Measurements from ENCODE around the gene CHIT1. TPM values are rescaled to one million over a fixed set of nuclear protein-coding genes. Genes with fewer than 3 reads are reported as not detected.

CHIT1 gene
- total and polyA plus RNA-seq, 10 donors: 2.0 to 165 (median 6.7) TPM

GRCh38 chr1:203200916-203201315, 28.6 kb downstream of the CHIT1 start:
- Histone ChIP-seq H3K9me3 (no peaks in the 10 kb centered on the region), H3K27me3 (replicated peaks in 1 of 7) (peaks cover 0 to 11% (median 0%) of the 10 kb centered on the region in 7 donors), H3K27ac (peak overlapping the region in 5 of 8 donors; percentile 59 to 86 (median 74)), H3K4me1 (peaks cover 0 to 38% (median 18%) of the 10 kb centered on the region in 6 donors), H3K4me3 (no peak overlapping the region), H3K36me3 (no peaks in the 10 kb centered on the region)
- no peak for TF ChIP-seq POLR2A (IDR thresholded peaks at IDR 0.05)
- no peak for TF ChIP-seq CTCF (IDR thresholded peaks at IDR 0.05 in 8 of 11, conservative IDR thresholded peaks at IDR 0.05 in 3 of 11)
- TF ChIP-seq POLR2AphosphoS5 (IDR thresholded peaks at IDR 0.05): no peak
- intact Hi-C loops (cut with DNase I; ENCODE audit: low total_unique reads): no loop called here
- no peak for DNase-seq
- 28 to 56% (median 42%) methylated on average over 1 of the region's 1 CpG for WGBS, 5 donors

- DNase-seq: no peak
- WGBS, 5 donors: 35 to 70% (median 43%) methylated on average over 8 of the region's 8 CpGs
These were observed 29.5 kb downstream of the CHIT1 start for GRCh38 chr1:203199816-203200571.

GRCh38 chr1:203199481-203199815, 30.0 kb downstream of the CHIT1 start:
- Histone ChIP-seq H3K27ac (peak overlapping the region in 6 of 8 donors; percentile 23 to 86 (median 68)), H3K4me1 (peaks cover 0 to 38% (median 20%) of the 10 kb centered on the region in 6 donors), H3K36me3 (no peaks in the 10 kb centered on the region), H3K27me3 (replicated peaks in 1 of 7) (peaks cover 0 to 11% (median 0%) of the 10 kb centered on the region in 7 donors), H3K4me3 (no peak overlapping the region), H3K9me3 (no peaks in the 10 kb centered on the region)
- intact Hi-C loops (cut with DNase I; ENCODE audit: low total_unique reads): no loop called here
- TF ChIP-seq POLR2A (IDR thresholded peaks at IDR 0.05) (no peak), POLR2AphosphoS5 (IDR thresholded peaks at IDR 0.05) (no peak), CTCF (IDR thresholded peaks at IDR 0.05 in 8 of 11, conservative IDR thresholded peaks at IDR 0.05 in 3 of 11) (no peak)
- WGBS, 5 donors: 85 to 96% (median 90%) methylated on average over 5 to 6 of the region's 6 CpGs
- no peak for DNase-seq

More at GRCh38 chr1:203199816-203200571, 29.5 kb downstream of the CHIT1 start:
- H3K4me1 ChIP-seq: peaks cover 0 to 38% (median 20%) of the 10 kb centered on the region in 6 donors
- peaks cover 0 to 11% (median 0%) of the 10 kb centered on the region in 7 donors for H3K27me3 ChIP-seq (replicated peaks in 1 of 7)
- TF ChIP-seq POLR2AphosphoS5 (IDR thresholded peaks at IDR 0.05) (peak in 1 of 3 donors; percentile 22), CTCF (IDR thresholded peaks at IDR 0.05 in 8 of 11, conservative IDR thresholded peaks at IDR 0.05 in 3 of 11) (no peak)
- intact Hi-C loops (cut with DNase I; ENCODE audit: low total_unique reads): no loop called here
- H3K36me3 ChIP-seq: no peaks in the 10 kb centered on the region
- H3K4me3 ChIP-seq: no peak overlapping the region
- H3K27ac ChIP-seq: peak overlapping the region in 7 of 8 donors; percentile 23 to 86 (median 62)
- H3K9me3 ChIP-seq: no peaks in the 10 kb centered on the region

DNA sequence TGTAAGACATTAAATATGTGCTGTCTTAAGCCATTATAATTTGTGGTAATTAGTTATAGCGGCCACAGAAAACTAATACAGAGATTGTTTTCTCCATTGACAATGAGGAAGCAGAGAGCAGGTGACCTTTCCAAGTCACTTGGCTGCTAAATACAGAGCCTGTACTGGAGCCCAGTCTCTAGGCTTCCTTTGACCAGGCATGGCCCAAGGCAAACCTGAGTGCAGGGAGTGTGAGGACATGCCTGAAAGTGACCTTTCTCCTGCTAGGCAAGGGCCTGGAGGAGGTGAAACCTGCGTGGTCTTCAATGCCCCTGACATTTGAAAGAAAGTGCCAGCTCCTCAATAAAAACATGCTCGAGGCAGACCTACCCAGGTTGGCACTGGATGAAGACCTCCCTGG, 30.5 kb downstream of the CHIT1 start:
- intact Hi-C loops (cut with DNase I; ENCODE audit: low total_unique reads): no loop called here
- no peak overlapping the region for H3K4me3 ChIP-seq
- H3K36me3 ChIP-seq: no peaks in the 10 kb centered on the region
- no peak for DNase-seq
- H3K27me3 ChIP-seq (replicated peaks in 1 of 7): peaks cover 0 to 11% (median 0%) of the 10 kb centered on the region in 7 donors
- 84 to 91% (median 88%) methylated on average over 3 of the region's 3 CpGs for WGBS, 5 donors
- TF ChIP-seq POLR2A (IDR thresholded peaks at IDR 0.05): no peak
- TF ChIP-seq POLR2AphosphoS5 (IDR thresholded peaks at IDR 0.05): no peak
- TF ChIP-seq CTCF (IDR thresholded peaks at IDR 0.05 in 8 of 11, conservative IDR thresholded peaks at IDR 0.05 in 3 of 11): no peak
- peak overlapping the region in 3 of 8 donors; percentile 74 to 86 (median 77) for H3K27ac ChIP-seq
- H3K9me3 ChIP-seq: no peaks in the 10 kb centered on the region
- peaks cover 0 to 38% (median 20%) of the 10 kb centered on the region in 6 donors for H3K4me1 ChIP-seq
